Measurements from ENCODE around the gene REEP3.

Gene REEP3

DNA sequence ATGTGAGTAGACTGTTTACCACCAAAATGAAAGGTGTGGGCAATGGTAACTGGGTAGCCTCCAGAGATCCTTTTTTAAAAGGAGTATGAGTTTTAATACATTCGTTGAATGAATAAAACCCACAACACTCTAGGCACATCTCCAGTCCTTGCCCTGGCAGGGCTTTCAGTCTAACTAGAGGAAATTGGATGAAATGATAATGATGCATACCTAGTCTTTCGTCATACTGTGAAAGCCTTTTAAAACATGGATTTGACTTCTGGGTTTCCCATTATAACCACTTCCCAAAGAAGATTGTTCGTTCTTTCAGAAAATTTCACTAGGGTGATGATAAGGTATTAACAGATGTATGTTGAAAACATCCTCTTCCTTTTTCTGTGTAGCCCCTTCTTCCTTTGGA, 110.8 kb downstream of the REEP3 start:
- no peaks in the 10 kb centered on the region for H3K27me3 ChIP-seq (ENCODE audit: control insufficient read depth in 1 of 2, insufficient read depth in 1 of 2, low read length in 2 of 2)
- H3K4me3 ChIP-seq (ENCODE audit: insufficient read depth in 1 of 2, low read depth in 1 of 2, low read length in 2 of 2): no peak overlapping the region
- no peak overlapping the region for H2AFZ ChIP-seq (ENCODE audit: low read depth, low read length)
- H3K4me2 ChIP-seq (ENCODE audit: low read length, poor library complexity, severe bottlenecking): no peak overlapping the region
- H3K36me3 ChIP-seq (ENCODE audit: control insufficient read depth in 1 of 2, insufficient read depth in 2 of 2, low read depth in 1 of 2, low read length in 2 of 2): no peaks in the 10 kb centered on the region
- H3K23ac ChIP-seq (ENCODE audit: low read length in 2 of 2): no peak overlapping the region
- peaks cover 3% of the 10 kb centered on the region for H3K79me1 ChIP-seq (replicated peaks; ENCODE audit: low read length, poor library complexity, severe bottlenecking)
- H3K27ac ChIP-seq (ENCODE audit: low read length, poor library complexity, severe bottlenecking): no peak overlapping the region
- H3K4ac ChIP-seq (ENCODE audit: low read depth in 1 of 2, low read length in 2 of 2): no peak overlapping the region
- H2BK12ac ChIP-seq (ENCODE audit: low read length in 2 of 2): no peak overlapping the region
- H4K8ac ChIP-seq (ENCODE audit: low read length): no peak overlapping the region
- H3K14ac ChIP-seq (ENCODE audit: low read length in 2 of 2): no peak overlapping the region
- no peak overlapping the region for H3K18ac ChIP-seq (ENCODE audit: low read depth in 1 of 2, low read length in 2 of 2)
- DNase-seq: no peak
- no peak overlapping the region for H2AK5ac ChIP-seq (ENCODE audit: low read length, severe bottlenecking)
- peak overlapping the region; percentile 94 for H3K9ac ChIP-seq (ENCODE audit: low read length)
- no peak overlapping the region for H4K91ac ChIP-seq (ENCODE audit: low read length)
- H2BK120ac ChIP-seq (ENCODE audit: low read depth, low read length): no peak overlapping the region
- H3K9me3 ChIP-seq (ENCODE audit: control insufficient read depth, low read length): no peaks in the 10 kb centered on the region
- H3K4me1 ChIP-seq (ENCODE audit: control insufficient read depth, insufficient read depth, low read depth, low read length): peaks cover 7% of the 10 kb centered on the region
- H2BK15ac ChIP-seq (ENCODE audit: low read depth, poor library complexity, severe bottlenecking): no peak overlapping the region
- no peak overlapping the region for H2BK5ac ChIP-seq (ENCODE audit: low read depth, low read length, poor library complexity, severe bottlenecking)
- WGBS: 100% methylated on average over 2 of the region's 3 CpGs

- no peaks in the 10 kb centered on the region for H3K27me3 ChIP-seq (ENCODE audit: control insufficient read depth in 1 of 2, insufficient read depth in 1 of 2, low read length in 2 of 2)
- H3K79me1 ChIP-seq (replicated peaks; ENCODE audit: low read length, poor library complexity, severe bottlenecking): peaks cover 3% of the 10 kb centered on the region
- H3K36me3 ChIP-seq (ENCODE audit: control insufficient read depth in 1 of 2, insufficient read depth in 2 of 2, low read depth in 1 of 2, low read length in 2 of 2): no peaks in the 10 kb centered on the region
- H3K9me3 ChIP-seq (ENCODE audit: control insufficient read depth, low read length): no peaks in the 10 kb centered on the region
- no peak overlapping the region for H2BK12ac ChIP-seq (ENCODE audit: low read length in 2 of 2)
- peak; percentile 48 for DNase-seq
- no peak overlapping the region for H4K8ac ChIP-seq (ENCODE audit: low read length)
- no peak overlapping the region for H3K9ac ChIP-seq (ENCODE audit: low read length)
- 83% methylated on average over 5 of the region's 5 CpGs for WGBS
- H3K4ac ChIP-seq (ENCODE audit: low read depth in 1 of 2, low read length in 2 of 2): no peak overlapping the region
- no peak overlapping the region for H2BK120ac ChIP-seq (ENCODE audit: low read depth, low read length)
- no peak overlapping the region for H3K27ac ChIP-seq (ENCODE audit: low read length, poor library complexity, severe bottlenecking)
- no peak overlapping the region for H3K4me2 ChIP-seq (ENCODE audit: low read length, poor library complexity, severe bottlenecking)
- H4K91ac ChIP-seq (ENCODE audit: low read length): no peak overlapping the region
- no peak overlapping the region for H2BK5ac ChIP-seq (ENCODE audit: low read depth, low read length, poor library complexity, severe bottlenecking)
- H3K23ac ChIP-seq (ENCODE audit: low read length in 2 of 2): no peak overlapping the region
- peaks cover 7% of the 10 kb centered on the region for H3K4me1 ChIP-seq (ENCODE audit: control insufficient read depth, insufficient read depth, low read depth, low read length)
- no peak overlapping the region for H3K14ac ChIP-seq (ENCODE audit: low read length in 2 of 2)
- H2BK15ac ChIP-seq (ENCODE audit: low read depth, poor library complexity, severe bottlenecking): no peak overlapping the region
- no peak overlapping the region for H2AK5ac ChIP-seq (ENCODE audit: low read length, severe bottlenecking)
- H2AFZ ChIP-seq (ENCODE audit: low read depth, low read length): no peak overlapping the region
- H3K4me3 ChIP-seq (ENCODE audit: insufficient read depth in 1 of 2, low read depth in 1 of 2, low read length in 2 of 2): no peak overlapping the region
- no peak overlapping the region for H3K18ac ChIP-seq (ENCODE audit: low read depth in 1 of 2, low read length in 2 of 2)
Measured at GRCh38 chr10:63633677-63634487, 112.7 kb downstream of the REEP3 start.

DNA sequence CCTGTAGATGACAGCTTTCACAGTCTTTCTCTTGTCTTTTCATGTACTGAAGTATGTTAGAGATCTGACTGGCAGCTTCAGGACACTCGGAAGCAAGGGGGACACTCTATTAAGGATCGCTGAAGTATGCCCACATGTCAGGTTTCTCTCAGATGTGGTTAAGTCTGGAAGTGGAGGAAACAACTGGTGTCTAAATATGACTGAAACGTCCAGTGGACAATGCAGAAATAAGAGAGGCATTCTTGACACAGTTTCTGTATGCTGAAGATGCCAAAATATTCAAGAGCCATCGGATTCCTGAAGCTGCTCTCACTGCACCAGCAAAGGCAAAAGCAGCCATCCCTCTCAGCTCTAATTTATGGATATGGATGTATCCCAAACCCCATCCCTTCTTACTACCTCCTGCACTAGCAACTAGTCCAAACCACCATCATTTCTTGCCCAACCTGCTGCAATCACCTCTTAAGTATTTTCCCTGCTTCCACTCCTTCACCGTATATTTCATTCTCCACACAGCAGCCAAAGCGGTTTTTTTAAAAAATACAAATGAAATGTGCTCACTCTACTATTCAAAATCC, 113.4 kb downstream of the REEP3 start:
- Histone ChIP-seq H2AK5ac (ENCODE audit: low read length, severe bottlenecking) (no peak overlapping the region), H2AFZ (ENCODE audit: low read depth, low read length) (no peak overlapping the region), H3K9me3 (ENCODE audit: control insufficient read depth, low read length) (no peaks in the 10 kb centered on the region), H2BK5ac (ENCODE audit: low read depth, low read length, poor library complexity, severe bottlenecking) (no peak overlapping the region), H4K91ac (ENCODE audit: low read length) (no peak overlapping the region), H2BK12ac (ENCODE audit: low read length in 2 of 2) (peak overlapping the region in 1 of 2 experiments; percentile 48), H3K14ac (ENCODE audit: low read length in 2 of 2) (no peak overlapping the region), H2BK120ac (ENCODE audit: low read depth, low read length) (no peak overlapping the region), H3K4me2 (ENCODE audit: low read length, poor library complexity, severe bottlenecking) (no peak overlapping the region), H2BK15ac (ENCODE audit: low read depth, poor library complexity, severe bottlenecking) (no peak overlapping the region), H3K9ac (ENCODE audit: low read length) (no peak overlapping the region), H3K4me3 (ENCODE audit: insufficient read depth in 1 of 2, low read depth in 1 of 2, low read length in 2 of 2) (no peak overlapping the region), H3K4ac (ENCODE audit: low read depth in 1 of 2, low read length in 2 of 2) (peak overlapping the region in 1 of 2 experiments; percentile 26), H3K79me1 (replicated peaks; ENCODE audit: low read length, poor library complexity, severe bottlenecking) (peaks cover 3% of the 10 kb centered on the region), H3K27me3 (ENCODE audit: control insufficient read depth in 1 of 2, insufficient read depth in 1 of 2, low read length in 2 of 2) (no peaks in the 10 kb centered on the region), H3K27ac (ENCODE audit: low read length, poor library complexity, severe bottlenecking) (no peak overlapping the region), H3K4me1 (ENCODE audit: control insufficient read depth, insufficient read depth, low read depth, low read length) (peaks cover 7% of the 10 kb centered on the region), H3K36me3 (ENCODE audit: control insufficient read depth in 1 of 2, insufficient read depth in 2 of 2, low read depth in 1 of 2, low read length in 2 of 2) (no peaks in the 10 kb centered on the region), H4K8ac (ENCODE audit: low read length) (no peak overlapping the region), H3K23ac (ENCODE audit: low read length in 2 of 2) (no peak overlapping the region), H3K18ac (ENCODE audit: low read depth in 1 of 2, low read length in 2 of 2) (no peak overlapping the region)
- DNase-seq: no peak
- WGBS: 95% methylated on average over 6 of the region's 6 CpGs

DNA sequence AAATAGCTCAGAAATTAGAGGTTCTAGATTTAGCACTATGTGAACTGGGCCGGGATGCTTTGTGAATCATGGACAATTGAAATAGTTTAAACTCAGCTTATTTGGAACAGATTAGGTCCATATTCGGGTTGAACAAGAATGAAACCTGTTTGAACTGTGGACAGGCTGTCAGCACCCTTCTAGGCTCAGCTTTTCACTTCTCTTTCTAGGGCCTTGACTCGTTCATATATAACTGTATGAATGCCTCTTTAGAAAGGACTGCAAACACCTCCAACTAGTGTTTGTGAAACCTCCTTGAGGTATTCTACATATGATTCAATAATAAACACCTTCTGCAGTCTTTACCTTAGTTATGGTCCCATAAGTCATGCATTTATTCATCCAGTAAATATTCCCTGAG, 115.6 kb downstream of the REEP3 start:
- Histone ChIP-seq H4K8ac (ENCODE audit: low read length) (no peak overlapping the region), H3K4me3 (ENCODE audit: insufficient read depth in 1 of 2, low read depth in 1 of 2, low read length in 2 of 2) (no peak overlapping the region), H2BK15ac (ENCODE audit: low read depth, poor library complexity, severe bottlenecking) (no peak overlapping the region), H3K79me1 (replicated peaks; ENCODE audit: low read length, poor library complexity, severe bottlenecking) (no peaks in the 10 kb centered on the region), H3K4me2 (ENCODE audit: low read length, poor library complexity, severe bottlenecking) (no peak overlapping the region), H3K23ac (ENCODE audit: low read length in 2 of 2) (no peak overlapping the region), H3K9ac (ENCODE audit: low read length) (no peak overlapping the region), H4K91ac (ENCODE audit: low read length) (no peak overlapping the region), H3K14ac (ENCODE audit: low read length in 2 of 2) (no peak overlapping the region), H3K4ac (ENCODE audit: low read depth in 1 of 2, low read length in 2 of 2) (no peak overlapping the region), H2AK5ac (ENCODE audit: low read length, severe bottlenecking) (no peak overlapping the region), H3K9me3 (ENCODE audit: control insufficient read depth, low read length) (no peaks in the 10 kb centered on the region), H2BK120ac (ENCODE audit: low read depth, low read length) (no peak overlapping the region), H2AFZ (ENCODE audit: low read depth, low read length) (no peak overlapping the region), H3K36me3 (ENCODE audit: control insufficient read depth in 1 of 2, insufficient read depth in 2 of 2, low read depth in 1 of 2, low read length in 2 of 2) (no peaks in the 10 kb centered on the region), H3K4me1 (ENCODE audit: control insufficient read depth, insufficient read depth, low read depth, low read length) (no peaks in the 10 kb centered on the region), H2BK5ac (ENCODE audit: low read depth, low read length, poor library complexity, severe bottlenecking) (no peak overlapping the region), H3K27me3 (ENCODE audit: control insufficient read depth in 1 of 2, insufficient read depth in 1 of 2, low read length in 2 of 2) (no peaks in the 10 kb centered on the region), H2BK12ac (ENCODE audit: low read length in 2 of 2) (no peak overlapping the region), H3K18ac (ENCODE audit: low read depth in 1 of 2, low read length in 2 of 2) (no peak overlapping the region), H3K27ac (ENCODE audit: low read length, poor library complexity, severe bottlenecking) (no peak overlapping the region)
- DNase-seq: no peak
- 62% methylated on average over 3 of the region's 3 CpGs for WGBS

Measured in mesenchymal stem cell (in vitro differentiated cells and primary cell).